ENCODE data around the gene SEMA4B.
"Not testable (repeated sequence)": the region's sequence is repeated elsewhere in the genome, so short reads cannot be mapped to it uniquely, and the experiment has no call there.

SEMA4B gene

GRCh38 chr15:90227816-90228772 lies 27.0 kb downstream of the SEMA4B start:
- no peak for DNase-seq

- no peak for DNase-seq
Measured at GRCh38 chr15:90228960-90229359, 27.8 kb downstream of the SEMA4B start.

- DNase-seq, result no peak
Measured at GRCh38 chr15:90230071-90230494, 29.0 kb downstream of the SEMA4B start.

DNA sequence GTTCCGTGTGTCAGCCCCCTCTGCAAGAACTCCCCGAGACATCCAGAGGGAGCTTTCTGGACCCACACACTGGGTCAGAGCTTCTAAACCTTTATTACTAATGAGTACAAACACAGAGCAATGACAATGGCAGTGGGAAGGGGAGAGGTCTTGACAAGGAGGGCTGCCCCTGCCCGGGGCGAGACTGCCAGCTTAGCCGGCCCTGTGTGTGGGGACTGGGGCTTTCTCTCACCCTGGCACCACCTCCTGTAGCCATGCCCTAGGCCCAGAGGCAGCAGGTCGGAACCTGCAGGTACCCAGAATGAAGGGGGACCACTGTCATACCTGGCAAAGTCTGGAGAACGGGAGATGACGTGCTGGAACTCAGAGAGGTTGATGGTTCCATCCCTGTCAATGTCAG lies 29.5 kb downstream of the SEMA4B start:
- DNase-seq, result no peak

DNA sequence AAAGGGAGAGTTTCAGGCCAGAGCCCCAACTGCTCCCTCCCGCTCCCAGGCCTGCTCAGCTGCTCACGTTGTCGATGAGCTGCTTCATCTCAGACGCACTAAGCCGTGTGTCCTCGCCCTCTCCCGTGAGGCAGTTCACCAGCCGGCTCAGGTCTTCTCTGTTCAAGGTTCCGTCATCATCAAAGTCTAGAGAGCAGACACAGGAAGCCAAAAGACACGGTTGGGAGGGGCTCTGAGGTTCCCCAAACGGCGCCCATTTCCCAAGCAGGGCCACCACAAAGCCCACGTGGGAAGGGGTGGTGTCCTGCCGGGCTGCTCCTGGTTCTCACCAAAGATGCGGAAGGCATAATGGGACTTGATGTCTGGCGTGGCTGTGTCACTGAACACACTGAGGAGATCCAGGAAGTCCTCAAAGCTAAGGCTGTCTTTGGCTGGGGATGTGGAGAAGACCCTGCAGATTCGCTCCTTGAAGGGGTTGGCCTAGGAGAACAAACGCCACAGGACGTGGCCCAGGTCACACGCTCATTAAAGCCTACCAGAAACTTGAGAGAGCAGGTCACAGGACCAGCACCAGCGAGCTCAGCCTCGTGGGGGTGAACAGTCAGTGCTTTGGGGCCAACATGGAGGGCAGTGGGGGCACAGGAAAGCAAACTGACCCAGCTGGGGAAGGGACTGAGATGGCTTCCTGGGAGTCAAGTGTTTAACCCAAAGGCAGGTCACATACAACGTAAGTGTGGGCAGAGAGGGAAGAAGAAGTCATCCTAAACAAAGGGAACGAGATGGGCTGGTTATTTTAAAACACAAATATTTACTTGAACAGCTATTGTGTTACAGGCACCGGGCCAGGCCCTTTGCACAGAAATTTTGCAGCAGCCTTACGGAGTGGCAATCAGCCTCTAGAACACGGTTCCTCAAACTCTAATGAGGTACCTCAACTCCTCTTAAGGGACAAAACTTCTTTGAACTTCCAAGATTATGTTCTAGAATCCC lies 30.2 kb downstream of the SEMA4B start:
- DNase-seq, result peak; percentile 77

DNA sequence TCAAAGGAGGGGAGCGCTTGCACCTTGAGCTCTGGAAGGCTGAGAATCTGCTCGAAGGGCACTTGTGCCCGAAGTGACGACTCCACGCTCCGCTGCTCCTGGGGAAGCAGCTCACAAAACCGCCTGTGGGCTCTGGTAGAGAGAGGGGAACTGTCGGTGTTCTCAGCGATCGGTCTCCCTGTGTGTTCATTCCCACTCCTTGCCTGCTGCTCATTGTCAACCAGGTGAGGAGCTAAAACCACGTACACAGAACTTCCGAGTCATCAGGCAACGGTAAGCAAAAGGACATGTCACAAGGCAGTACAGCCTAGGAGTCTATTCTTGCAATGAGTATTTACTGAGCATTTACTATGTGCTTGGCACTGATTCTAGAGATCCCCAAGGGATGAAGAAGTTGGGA lies 31.1 kb downstream of the SEMA4B start:
- DNase-seq, result peak; percentile 20

- no peak for DNase-seq
Measured at GRCh38 chr15:90232941-90233386, 31.8 kb downstream of the SEMA4B start.

DNA sequence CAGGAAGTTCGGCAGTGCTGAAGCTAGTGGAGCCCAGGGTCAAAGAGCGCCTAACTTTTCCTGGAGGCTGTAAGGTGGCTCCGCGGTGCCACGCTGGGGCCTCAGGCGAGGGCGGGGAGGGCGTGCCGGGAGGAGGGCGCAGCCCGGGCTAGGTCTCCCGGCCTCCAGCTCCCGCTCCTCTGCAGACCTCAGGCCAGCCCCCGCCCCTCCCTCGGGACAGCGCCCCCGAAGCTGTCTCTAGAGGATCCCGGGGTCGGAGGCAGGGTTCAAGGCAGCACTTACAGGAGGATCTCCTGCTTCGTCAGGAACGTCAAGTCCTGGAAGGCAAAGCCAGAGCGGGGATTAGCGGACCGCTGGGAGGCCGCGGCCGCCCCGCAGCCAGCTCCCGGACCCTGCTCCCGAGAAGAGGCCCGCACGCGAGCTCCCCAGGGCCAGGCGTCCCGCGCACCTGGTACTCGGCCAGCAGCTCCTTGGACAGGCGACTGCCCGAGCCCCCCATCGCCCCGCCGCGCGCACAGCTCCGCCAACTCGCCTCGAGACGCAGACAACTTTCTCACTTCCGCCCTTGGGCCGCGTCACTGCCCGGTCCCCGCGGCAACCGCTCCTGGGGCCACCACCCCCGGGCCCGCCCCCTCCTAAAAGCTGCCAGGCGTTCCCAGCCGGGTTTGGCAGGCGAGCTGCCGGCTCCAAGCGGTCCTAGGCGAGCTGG lies 32.4 kb downstream of the SEMA4B start, which contains the start of gene CIB1:
CIB1 (minus strand) TSS at position 555 of the 709 bp plus-strand sequence; CDS start at position 499, 56 bp downstream.
- DNase-seq, result peak; percentile 98

- DNase-seq, result no peak
Measured at GRCh38 chr15:90234096-90234988, 33.2 kb downstream of the SEMA4B start, which contains the start of gene GDPGP1. Gene GDPGP1, plus strand, starts transcription at chr15:90234209. Its CDS starts 6,700 bp downstream, at chr15:90240909.

DNA sequence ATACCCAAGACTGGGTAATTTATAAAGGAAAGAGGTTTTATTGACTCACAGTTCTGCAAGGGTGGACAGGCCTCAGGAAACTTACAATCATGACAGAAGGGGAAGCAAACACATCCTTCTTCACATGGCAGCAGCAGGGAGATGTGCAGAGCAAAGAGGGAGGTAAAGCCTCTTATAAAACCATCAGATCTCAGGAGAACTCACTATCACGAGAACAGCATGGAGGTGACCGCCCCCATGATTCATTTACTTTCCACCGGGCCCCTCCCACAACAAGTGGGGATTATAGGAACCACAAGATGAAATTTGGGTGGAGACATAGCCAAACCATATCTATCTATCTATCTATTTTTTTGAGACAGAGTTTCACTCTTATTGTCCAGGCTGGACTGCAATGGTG lies 38.2 kb downstream of the SEMA4B start:
- DNase-seq, result no peak

DNA sequence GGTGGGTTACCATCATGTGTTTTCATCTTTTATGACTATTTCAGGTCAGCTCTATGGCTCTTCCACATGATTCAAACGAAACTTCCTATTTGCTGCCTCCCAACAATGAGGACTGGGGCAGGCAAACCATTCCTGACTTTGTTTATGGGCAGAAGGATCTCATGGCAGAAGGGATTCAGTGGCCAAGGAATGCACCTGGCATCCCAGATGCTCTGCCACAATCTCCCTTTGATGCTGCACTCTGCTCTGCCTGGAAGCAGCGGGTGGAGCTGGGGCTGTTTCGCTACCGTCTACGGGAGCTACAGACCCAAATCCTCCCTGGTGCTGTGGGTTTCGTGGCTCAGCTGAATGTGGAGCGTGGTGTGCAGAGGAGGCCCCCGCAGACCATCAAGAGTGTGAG lies 39.7 kb downstream of the SEMA4B start:
- no peak for DNase-seq

- no peak for DNase-seq
Measured at GRCh38 chr15:90241343-90242192, 40.4 kb downstream of the SEMA4B start.

DNA sequence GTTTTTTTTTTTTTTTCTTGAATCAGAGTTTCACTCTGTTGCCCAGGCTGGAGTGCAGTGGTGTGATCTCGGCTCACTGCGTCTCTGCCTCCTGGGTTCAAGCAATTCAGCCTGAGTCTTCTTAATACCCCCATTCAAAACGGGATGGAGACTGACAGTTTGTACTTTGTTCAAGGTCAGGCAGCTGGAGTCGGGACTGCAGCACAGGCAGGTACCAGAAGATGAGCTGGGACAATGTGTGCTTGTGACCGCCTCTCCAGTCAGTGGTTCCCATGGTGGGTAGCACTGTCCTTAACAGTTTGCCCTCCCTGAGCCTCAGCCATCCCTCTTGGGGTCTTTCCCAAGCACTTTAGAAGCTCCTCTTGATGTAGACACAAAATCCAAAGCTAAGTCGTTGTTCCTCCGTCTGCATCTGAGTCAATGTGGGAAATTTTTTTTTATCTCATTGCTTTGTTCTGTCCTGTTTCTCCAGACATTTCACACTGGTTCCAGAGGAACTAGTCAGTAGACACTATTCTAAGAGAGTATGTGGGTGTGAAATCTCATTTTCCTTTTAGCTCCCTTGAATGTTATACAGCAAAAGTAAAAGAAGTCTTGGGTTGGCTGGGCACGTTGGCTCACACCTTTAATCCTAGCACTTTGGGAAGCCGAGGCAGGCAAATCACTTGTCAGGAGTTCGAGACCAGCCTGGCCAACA lies 43.0 kb downstream of the SEMA4B start:
- no peak for DNase-seq

DNA sequence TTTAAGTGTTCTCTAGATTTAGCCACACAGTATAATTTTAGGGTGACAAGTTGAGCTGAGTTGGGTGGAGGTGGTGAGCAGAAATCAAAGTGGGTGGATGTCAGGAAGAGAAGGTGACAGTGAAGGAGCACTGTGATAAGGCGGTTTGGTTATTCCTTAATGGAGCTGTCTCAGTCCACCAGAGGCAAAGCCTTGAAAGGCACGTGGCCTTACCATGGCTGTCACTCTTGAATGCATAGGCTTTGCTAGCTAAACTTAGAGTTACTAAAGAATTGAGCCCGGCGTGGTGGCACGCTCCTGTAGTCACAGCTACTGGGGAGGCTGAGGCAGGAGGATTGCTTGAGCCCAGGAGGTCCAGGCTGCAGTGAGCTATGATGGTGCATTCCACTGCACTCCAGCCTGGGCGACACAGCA lies 47.7 kb downstream of the SEMA4B start:
- DNase-seq, result no peak

DNA sequence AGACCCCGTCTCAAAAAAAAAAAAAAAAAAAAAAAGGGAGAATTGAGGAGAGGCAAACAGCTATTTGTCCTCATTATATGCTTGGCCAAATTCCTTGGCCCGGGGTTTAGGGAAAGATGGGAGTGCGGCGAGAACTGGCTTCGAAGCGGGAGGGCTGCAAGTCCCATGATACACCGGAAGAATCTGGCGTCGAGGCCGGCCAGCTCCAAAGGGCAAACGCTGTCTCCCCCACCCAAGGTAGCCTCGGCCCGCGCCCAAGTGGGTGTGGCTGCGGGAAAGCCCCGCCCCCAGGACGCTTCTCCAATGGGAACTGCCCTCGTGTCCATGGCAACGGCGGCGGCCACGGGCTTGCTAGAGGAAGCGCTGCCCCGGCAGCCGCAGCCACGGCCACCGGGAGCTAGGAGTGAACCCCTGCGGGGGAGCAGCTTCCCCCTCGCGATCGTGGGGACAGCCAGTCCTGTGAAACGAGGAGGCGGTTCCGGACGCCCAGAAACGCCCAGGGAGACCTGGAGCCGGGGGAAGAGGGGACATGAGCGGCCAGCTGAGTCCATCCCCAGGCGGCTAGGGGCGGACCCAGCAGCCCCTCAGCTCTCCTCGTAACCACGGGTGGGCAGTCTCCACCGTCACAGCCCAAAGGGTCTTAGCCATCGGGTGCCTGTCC lies 48.2 kb downstream of the SEMA4B start, which contains the start of gene TTLL13:
TTLL13 (plus strand) TSS at position 354 of the 661 bp plus-strand sequence. CDS start 1,075 bp downstream, outside the sequence.
- peak; percentile 87 for DNase-seq

DNA sequence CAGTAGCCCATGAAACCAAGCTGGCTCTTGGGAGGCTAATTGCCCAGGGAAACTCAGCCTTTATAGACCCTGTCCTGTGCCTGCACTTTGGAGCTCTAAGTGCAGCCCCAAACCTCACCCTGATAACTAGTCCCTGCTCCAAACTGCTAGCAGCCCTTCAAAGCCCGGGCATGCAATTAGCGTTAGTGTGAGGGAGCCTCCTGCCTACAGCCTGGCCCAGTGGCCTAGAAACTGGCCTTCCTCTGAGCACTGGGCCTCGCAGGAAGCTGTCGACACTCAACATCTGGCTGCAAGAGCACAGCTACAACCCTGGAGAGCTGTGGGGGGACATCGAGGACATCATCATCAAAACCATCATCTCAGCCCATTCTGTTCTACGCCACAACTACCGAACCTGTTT lies 56.6 kb downstream of the SEMA4B start:
- no peak for DNase-seq

DNA sequence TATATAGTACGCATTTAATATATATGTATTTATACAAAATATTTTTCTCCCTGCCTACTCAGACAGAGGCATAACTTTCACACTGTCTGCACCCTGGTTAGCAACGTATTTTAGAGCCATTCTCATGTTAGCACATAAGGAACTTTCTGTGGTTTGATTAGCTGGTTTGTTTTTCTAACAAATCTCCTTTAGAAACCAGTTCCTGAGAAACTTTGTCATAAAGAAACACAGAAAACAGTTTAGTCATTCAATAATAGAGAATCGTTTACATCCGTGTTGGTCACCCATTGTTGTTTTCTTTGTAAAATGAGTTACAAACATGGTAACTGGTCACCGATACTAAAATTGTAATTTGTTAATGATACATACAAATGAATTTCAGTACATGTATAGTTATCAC lies 58.4 kb downstream of the SEMA4B start:
- no peak for DNase-seq

DNA sequence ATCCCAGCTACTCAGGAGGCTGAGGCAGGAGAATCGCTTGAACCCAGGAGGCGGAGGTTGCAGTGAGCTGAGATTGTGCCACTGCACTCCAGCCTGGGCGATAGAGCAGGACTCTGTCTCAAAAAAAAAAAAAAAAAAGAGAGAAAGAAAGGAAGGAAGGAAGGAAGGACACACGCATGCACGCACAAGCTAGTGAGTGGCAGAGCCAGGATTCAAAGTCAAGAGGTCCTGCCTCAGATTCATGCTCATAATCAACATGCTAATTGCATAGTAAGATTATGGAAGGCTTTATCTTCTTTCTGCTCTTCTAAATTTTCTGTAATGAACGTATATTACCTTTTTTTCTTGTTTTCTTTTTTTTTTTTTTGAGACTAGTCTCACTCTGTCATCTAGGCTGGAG lies 59.6 kb downstream of the SEMA4B start:
- not testable (repeated sequence) for DNase-seq

DNA sequence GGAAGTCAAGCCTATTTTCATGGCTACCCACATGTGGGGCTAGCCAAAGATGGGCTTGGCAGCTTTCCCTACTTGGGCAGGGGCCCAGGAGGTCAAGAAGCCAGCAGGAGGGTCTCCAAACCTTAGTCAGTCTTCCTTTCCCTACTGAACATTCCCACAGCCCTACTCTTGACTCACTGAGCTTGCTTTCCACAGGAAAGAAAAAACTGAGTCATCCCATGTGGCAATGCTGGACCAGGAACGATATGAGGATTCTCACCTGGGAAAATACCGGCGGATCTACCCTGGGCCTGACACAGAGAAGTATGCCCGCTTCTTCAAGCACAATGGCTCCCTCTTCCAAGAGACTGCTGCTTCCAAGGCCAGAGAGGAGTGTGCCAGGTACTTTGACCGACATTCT lies 60.7 kb downstream of the SEMA4B start:
- DNase-seq, result no peak

Data from stimulated activated CD4-positive, alpha-beta T cell treated with anti-CD3 and anti-CD28 coated beads, Interleukin-1b, Interleukin-23, amount 100 ng/mL, for 48 hours (primary cell).